Endothelial cell of umbilical vein (primary cell): ENCODE data around the gene TRMT11. TPM values are rescaled to one million over a fixed set of nuclear protein-coding genes. Genes with fewer than 3 reads are reported as not detected.

Source experiments
- BruUV-seq: library from RNA; stranded (reverse); fragments of 400-500 nt; replicated peaks from 2 replicates; lab custom pipeline; 2021; lab: Mats Ljungman, UMichigan
- CTCF ChIA-PET: fragments of 300-600, 350-600 bp; sonication (Branson Sonifier 250); formaldehyde crosslinking; loops from one replicate; lab custom pipeline; 2021; ENCODE audit warnings: antibody characterized with exemption, inconsistent platforms; lab: Charles Lee
- POLR2A ChIA-PET: fragments of 300-600, 350-600 bp; sonication (Branson Sonifier 250); formaldehyde crosslinking; loops from one replicate; lab custom pipeline; 2021; ENCODE audit warnings: antibody characterized with exemption, inconsistent platforms; lab: Charles Lee
- DNase-seq: peaks from one replicate; pipeline ENCODE4 v3.0.0-alpha.2; 2011; ENCODE audit warnings: low read depth, low spot score
- FAIRE-seq: peaks from 2 replicates; lab custom pipeline; 2011; peaks lifted over from hg19 to GRCh38; lab: Jason Lieb, UNC
- H2AFZ ChIP-seq: 2 replicates; pipeline ENCODE4 v1.6.0; 2012; ENCODE audit warnings: low read depth, low read length, control low read depth, inconsistent platforms
- H3K27ac ChIP-seq: 2 replicates; pipeline ENCODE4 v1.5.1; 2011; ENCODE audit warnings: low read depth, mild to moderate bottlenecking, control low read depth, low read length, moderate library complexity; ENCODE audit not compliant: insufficient read depth
- H3K27me3 ChIP-seq, 2 experiments: 2 replicates each; pipeline versions ENCODE4 v1.6.0 to v1.6.1; 2011; ENCODE audit warnings: low read length in 2 of 2, mixed read lengths in 1 of 2; ENCODE audit not compliant: control insufficient read depth in 2 of 2, insufficient read depth in 2 of 2
- H3K36me3 ChIP-seq, 2 experiments: 2 replicates in 1 of 2; 3 replicates in 1 of 2; pipeline ENCODE4 v1.5.1; 2011; ENCODE audit warnings: low read length in 2 of 2, mild to moderate bottlenecking in 1 of 2, moderate library complexity in 1 of 2; ENCODE audit not compliant: control insufficient read depth in 2 of 2, insufficient read depth in 2 of 2; ENCODE audit errors: extremely low read depth in 1 of 2
- H3K4me1 ChIP-seq: 3 replicates; pipeline ENCODE4 v1.5.1; 2011; ENCODE audit warnings: mild to moderate bottlenecking, low read length; ENCODE audit not compliant: control insufficient read depth, insufficient read depth; ENCODE audit errors: extremely low read depth
- H3K4me2 ChIP-seq: 2 replicates; pipeline ENCODE4 v1.6.1; 2011; ENCODE audit warnings: low read length, control low read depth, mixed read lengths; ENCODE audit not compliant: insufficient read depth
- H3K4me3 ChIP-seq, 3 experiments: fragments of 200-600 bp in 1 of 3; sonication (generic), shearing (Covaris generic) in 1 of 3; replicated peaks in 1 of 3; 2 replicates each; pipeline ENCODE4 v1.5.1; 2011 to 2016; ENCODE audit warnings: control low read depth in 3 of 3, low read length in 3 of 3, mild to moderate bottlenecking in 2 of 3, inconsistent platforms in 1 of 3, low read depth in 1 of 3, moderate library complexity in 1 of 3; ENCODE audit not compliant: insufficient read depth in 1 of 3
- H3K79me2 ChIP-seq: 2 replicates; pipeline ENCODE4 v1.6.0; 2012; ENCODE audit warnings: low read length, inconsistent platforms; ENCODE audit not compliant: control insufficient read depth, insufficient read depth
- H3K9ac ChIP-seq: replicated peaks from 2 replicates; pipeline ENCODE3; 2011; ENCODE audit warnings: low read length, control low read depth; ENCODE audit not compliant: insufficient read depth; ENCODE audit errors: extremely low read depth
- H3K9me1 ChIP-seq: replicated peaks from 3 replicates; pipeline ENCODE4 v1.6.0; 2011; ENCODE audit warnings: mild to moderate bottlenecking, low read length; ENCODE audit not compliant: control insufficient read depth, insufficient read depth; ENCODE audit errors: extremely low read depth
- H3K9me3 ChIP-seq: replicated peaks from 2 replicates; pipeline ENCODE4 v1.5.1; 2012; ENCODE audit warnings: low read length, inconsistent platforms; ENCODE audit not compliant: control insufficient read depth, insufficient read depth
- H4K20me1 ChIP-seq: replicated peaks from 2 replicates; pipeline ENCODE3; 2011; ENCODE audit warnings: mild to moderate bottlenecking, low read length; ENCODE audit not compliant: control insufficient read depth, insufficient read depth; ENCODE audit errors: extremely low read depth
- CTCF ChIP-seq, 2 donors: IDR thresholded peaks; 1 replicate in 1 of 2; 2 replicates in 1 of 2; pipeline ENCODE4 v1.5.1; 2011; ENCODE audit warnings: low read length in 2 of 2, mild to moderate bottlenecking in 2 of 2, moderate library complexity in 2 of 2, control low read depth in 1 of 2, inconsistent platforms in 1 of 2, low read depth in 1 of 2; ENCODE audit not compliant: insufficient read depth in 1 of 2; ENCODE audit errors: extremely low read depth in 1 of 2
- EZH2 ChIP-seq: IDR thresholded peaks from 2 replicates; pipeline ENCODE4 v1.6.1; 2012; ENCODE audit warnings: borderline replicate concordance, low read depth, mild to moderate bottlenecking, moderate library complexity, low read length, inconsistent platforms; ENCODE audit not compliant: severe bottlenecking
- FOS ChIP-seq: IDR thresholded peaks from 2 replicates; pipeline ENCODE4 v1.6.1; 2011; ENCODE audit warnings: mild to moderate bottlenecking, low read length, moderate library complexity, borderline replicate concordance; ENCODE audit not compliant: insufficient read depth
- GATA2 ChIP-seq: IDR thresholded peaks from 2 replicates; pipeline ENCODE4 v1.7.0; 2011; ENCODE audit warnings: low read depth, mild to moderate bottlenecking, moderate library complexity, mixed read lengths, low read length; ENCODE audit not compliant: insufficient read length, insufficient read depth
- JUN ChIP-seq: IDR thresholded peaks from 2 replicates; pipeline ENCODE4 v1.6.1; 2011; ENCODE audit warnings: borderline replicate concordance, low read depth; ENCODE audit not compliant: insufficient read length, insufficient read depth
- MAX ChIP-seq: IDR thresholded peaks from 2 replicates; pipeline ENCODE4 v1.6.1; 2011; ENCODE audit not compliant: insufficient read depth, insufficient read length
- MYC ChIP-seq: IDR thresholded peaks from one replicate; pipeline ENCODE4 v1.6.1; 2011; ENCODE audit warnings: mild to moderate bottlenecking, low read depth, low read length
- POLR2A ChIP-seq: IDR thresholded peaks from 2 replicates; pipeline ENCODE4 v1.6.1; 2012; ENCODE audit warnings: low read depth, mild to moderate bottlenecking, control low read depth, low read length
- POLR2AphosphoS5 ChIP-seq: IDR thresholded peaks from 2 replicates; pipeline ENCODE4 v1.6.1; 2012; ENCODE audit warnings: low read depth, mild to moderate bottlenecking, control low read depth, low read length, moderate library complexity; ENCODE audit not compliant: insufficient read depth
- dilution Hi-C: fragments of 300-500 bp; cut with MboI; formaldehyde crosslinking; loops from one replicate; pipeline ENCODE4 v1.15.0; 2019; ENCODE audit warnings: low sequenced_read_pairs; ENCODE audit not compliant: extremely low pct_ligation_motif_present
- intact Hi-C: fragments of 100-400 bp; cut with micrococcal nuclease; formaldehyde crosslinking; loops from one replicate; pipeline ENCODE4 v1.10.0; 2022
- polyA plus RNA-seq, 4 experiments: library from polyadenylated mRNA; depleted of rRNA in 3 of 4; stranded (reverse) in 3 of 4; unstranded in 1 of 4; fragments of >200 nt; gene quantifications; 2 replicates each; pipeline versions ENCODE4 v1.2.1 to v1.2.3, GENCODE V29; 2011 to 2012; ENCODE audit warnings: missing spikeins in 1 of 4
- total RNA-seq: library from RNA; stranded (reverse); gene quantifications from 2 replicates; pipeline ENCODE4 v1.2.3, GENCODE V29; 2021

The TRMT11 gene
- total and polyA plus RNA-seq, 2 donors (not counting 3 experiments of a cell fraction or from before 2014, with no cell fraction given): 5.1 to 10.7 TPM

GRCh38 chr6:126060400-126060799 is 74.1 kb downstream of the TRMT11 start:
- Histone ChIP-seq H3K9me3 (no peaks in the 10 kb centered on the region), H3K9ac (no peak overlapping the region), H4K20me1 (no peaks in the 10 kb centered on the region), H3K9me1 (no peaks in the 10 kb centered on the region), H3K27ac (no peak overlapping the region), H3K36me3 (no peaks in the 10 kb centered on the region), H3K79me2 (no peaks in the 10 kb centered on the region), H3K27me3 (no peaks in the 10 kb centered on the region), H3K4me1 (no peaks in the 10 kb centered on the region), H2AFZ (no peak overlapping the region), H3K4me3 (no peak overlapping the region), H3K4me2 (no peak overlapping the region)
- CTCF ChIA-PET: interaction anchor here (1.1 kb wide), 1 partner anchor 116 kb away, joined by 3 read pairs; no protein-coding TSS in a partner anchor
- POLR2A ChIA-PET: no interaction called here
- no peak for DNase-seq
- FAIRE-seq: no peak
- no peak for TF ChIP-seq JUN
- TF ChIP-seq POLR2AphosphoS5: no peak
- TF ChIP-seq POLR2A: no peak
- TF ChIP-seq CTCF (IDR thresholded peaks at IDR 0.05; ENCODE audit: extremely low read depth in 1 of 2, insufficient read depth in 1 of 2, low read depth in 1 of 2, low read length in 2 of 2): no peak
- TF ChIP-seq MYC: no peak
- TF ChIP-seq GATA2: no peak
- TF ChIP-seq MAX: no peak
- TF ChIP-seq EZH2: no peak
- no peak for TF ChIP-seq FOS
- intact Hi-C loops: no loop called here
- dilution Hi-C loops: no loop called here
- no TSS peak for BruUV-seq
